Activated CD4-positive, alpha-beta T cell treated with anti-CD3 and anti-CD28 coated beads, Interleukin-2, amount 50 U/mL, for 48 hours (primary cell): ENCODE results near the gene CDH3.

ENCODE experiments used
- DNase-seq, 2 experiments: peaks; one replicate each; pipeline ENCODE4 v3.0.0-alpha.2; 2020

Gene CDH3

DNA sequence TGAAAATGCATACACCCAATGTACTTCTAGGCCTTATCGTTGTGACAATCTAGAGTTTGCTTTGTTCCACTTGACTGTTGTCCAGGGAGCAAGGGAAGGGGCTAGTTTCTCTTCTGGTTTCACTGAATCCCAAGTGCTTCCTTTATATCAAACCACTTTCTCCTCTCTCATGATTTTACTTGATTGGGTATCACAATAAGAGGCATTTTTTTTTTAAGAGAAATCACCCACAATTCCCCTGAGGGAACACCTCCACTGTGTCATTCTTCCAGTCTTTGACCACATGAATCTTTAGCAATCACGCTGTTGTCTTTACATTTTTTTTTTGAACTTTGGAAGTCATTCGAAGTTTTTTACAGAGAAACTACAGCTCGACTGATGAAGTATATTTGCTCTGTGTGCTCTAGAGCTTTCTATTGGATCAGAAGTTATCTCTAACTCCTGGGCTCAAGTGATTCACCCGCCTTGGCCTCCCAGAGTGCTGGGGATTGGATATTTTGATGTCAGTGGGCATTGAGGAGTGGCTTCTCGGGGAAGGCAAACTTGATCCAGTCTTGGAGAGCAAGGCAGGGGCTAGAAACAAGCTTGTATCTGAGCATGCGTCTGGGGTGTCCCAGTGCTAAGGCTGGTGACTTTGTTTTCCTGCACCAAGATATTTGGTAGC lies 95.0 kb downstream of the CDH3 start:
- no peak for DNase-seq

DNA sequence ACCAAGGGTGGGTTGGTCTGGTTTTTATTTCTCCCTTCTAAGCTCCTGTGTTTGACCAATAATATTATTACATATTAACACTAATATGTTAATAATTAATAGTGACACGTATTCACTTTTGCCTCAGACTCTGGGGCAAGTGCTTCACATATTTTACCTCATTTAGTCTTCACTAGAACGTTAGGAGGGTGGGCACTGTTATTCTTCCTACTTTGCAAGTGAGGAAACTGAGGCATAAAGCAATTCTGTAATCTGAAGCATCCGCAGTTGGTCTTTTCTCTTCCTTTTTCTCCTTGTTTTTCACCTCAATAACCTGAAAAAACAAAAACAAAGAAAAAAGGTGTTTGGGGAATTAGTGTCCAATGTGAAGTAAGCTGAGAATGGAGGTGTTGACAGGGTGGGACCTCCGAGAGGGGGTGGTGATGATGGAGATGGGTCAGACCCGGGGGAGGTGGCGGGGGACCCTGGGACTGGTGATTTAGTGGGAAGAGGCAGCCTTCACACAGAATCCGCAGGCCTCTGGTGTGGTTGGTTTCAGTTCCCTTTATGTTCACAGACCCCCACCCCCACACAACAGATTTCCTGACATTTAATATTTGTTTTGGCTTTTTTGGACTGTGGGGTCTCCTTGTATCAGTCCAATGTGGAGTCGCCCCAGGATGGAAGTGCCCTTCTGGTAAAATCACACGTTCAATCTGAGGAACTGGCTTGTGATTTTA lies 95.7 kb downstream of the CDH3 start:
- no peak for DNase-seq

DNA sequence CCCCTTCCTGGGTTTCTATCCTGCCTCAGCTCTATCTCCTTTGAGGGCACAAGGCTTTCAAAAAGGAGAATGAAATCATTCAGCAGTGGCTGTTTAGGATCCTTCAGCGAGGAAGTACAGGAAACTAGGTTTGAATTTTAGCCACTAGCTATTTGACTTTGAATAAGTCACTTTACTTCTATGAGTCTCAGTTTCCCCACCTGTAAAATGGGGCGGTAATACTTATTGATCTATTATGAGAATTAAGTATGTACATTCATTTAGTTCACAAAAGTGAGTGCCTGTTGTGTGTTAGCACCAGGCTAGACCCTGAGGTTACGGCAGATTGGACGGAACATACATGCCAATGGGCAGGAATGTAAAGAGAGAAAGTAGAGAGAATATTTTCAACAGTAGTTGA lies 98.6 kb downstream of the CDH3 start:
- DNase-seq: no peak

DNA sequence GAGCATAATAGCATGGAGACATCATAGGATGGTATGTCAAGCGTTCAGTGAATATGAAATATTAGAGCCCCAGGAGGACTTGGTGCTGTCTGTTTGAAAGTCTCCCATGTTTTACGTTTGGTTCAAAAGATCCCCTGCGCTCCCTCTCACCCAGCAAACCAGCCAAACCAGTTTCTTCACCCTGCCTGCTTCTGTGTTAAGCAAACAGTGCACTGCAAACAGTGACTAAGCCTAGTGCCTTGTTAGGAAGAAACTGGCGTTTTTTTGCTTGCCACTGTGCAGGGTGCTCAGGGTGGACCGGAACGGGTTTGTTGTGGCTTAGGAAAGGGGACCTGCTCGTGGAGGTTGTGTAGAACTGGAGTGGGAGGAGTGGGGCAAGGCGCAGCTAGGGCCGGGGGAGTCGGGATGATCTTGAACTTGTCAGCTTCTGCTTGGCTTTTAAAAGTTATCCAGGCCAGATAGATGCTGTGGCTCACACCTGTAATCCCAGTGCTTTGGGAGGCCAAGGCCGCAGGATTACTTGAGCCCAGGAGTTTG lies 99.7 kb downstream of the CDH3 start:
- DNase-seq: no peak

DNA sequence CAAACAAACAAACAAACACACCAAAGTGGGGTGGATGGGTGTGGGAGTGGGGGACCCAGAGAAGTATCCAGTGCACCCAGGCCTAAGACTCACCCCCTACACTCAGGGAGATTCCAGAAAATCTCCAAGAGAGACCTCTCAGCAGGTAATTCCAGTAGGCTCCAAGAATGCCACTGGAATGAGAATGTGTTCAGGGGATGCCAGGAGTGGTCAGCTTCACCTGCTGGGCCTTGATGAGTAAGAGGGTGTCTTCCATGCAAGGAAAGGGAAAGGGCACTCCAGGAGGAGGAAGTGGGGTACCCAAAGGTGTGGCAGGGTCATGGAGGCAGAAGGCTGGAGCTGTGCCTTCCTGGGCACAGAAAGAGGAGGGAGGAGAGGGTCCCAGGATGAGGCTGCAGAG lies 101.8 kb downstream of the CDH3 start:
- no peak for DNase-seq

DNA sequence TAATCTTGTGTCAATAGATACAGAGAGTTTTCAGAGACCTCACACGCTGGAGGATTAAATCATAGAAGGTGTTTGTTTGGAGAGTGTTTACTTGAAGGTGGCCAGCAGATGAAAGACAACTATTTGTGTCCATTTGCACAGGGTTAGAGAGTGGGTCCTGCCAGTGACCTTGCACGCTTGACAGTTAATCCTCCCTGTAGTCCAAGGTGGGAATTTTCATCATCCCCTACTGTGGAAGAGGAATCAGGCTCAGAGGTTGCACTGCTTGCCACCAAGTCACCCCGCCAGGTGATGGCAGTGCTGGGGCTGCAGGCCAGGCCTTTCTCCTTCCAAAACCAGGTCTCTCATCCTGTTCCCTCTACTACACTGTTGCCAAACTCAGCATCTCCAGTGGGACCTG lies 104.3 kb downstream of the CDH3 start:
- DNase-seq: no peak
